Measurements from ENCODE around the gene CDSN. TPM values are rescaled to one million over a fixed set of nuclear protein-coding genes. Genes with fewer than 3 reads are reported as not detected.

Gene CDSN
- total and polyA plus RNA-seq, 2 donors (not counting 1 experiment from before 2014, with no cell fraction given) = not detected

DNA sequence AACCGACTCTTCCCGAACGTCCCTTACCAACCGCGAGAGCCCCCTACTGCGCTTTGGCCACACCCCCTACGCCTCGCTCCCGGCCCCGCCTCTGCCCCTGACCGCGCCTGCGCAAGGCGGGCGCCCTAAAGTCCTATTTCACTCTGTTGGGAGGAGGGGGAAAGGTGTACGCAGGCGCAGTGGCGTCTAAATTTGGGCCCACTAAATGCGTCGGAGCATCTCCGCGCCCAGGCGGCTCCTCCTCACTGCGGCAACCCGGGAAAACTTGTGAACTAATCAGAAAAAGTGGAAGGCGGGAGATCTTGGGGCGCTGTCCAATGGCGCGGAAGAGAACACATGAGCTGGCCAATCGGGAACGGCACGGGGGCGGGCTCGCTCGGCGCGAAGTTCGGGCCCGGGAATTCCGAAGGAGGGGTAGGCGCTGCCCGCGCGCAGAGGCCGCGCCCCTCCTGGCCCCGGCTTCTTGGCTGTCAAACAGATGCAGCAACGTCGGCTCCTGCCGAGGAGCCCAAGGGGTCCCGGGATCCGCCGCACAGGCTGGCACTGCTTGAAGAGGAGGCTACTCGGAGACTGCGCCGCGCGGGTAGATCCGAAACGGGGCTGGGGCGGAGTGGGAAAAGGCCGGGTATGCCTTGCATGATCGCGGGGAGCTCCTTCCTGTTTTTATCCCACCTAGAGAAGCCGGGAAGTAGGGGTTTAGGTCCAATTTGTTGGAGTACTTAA lies 38.1 kb upstream of the CDSN start, which contains the start of gene TCF19:
TSS of gene TCF19 (plus strand) at position 450 of the 723 bp plus-strand sequence. CDS start 881 bp downstream, outside the sequence.
- no peak for TF ChIP-seq EZH2 (IDR thresholded peaks at IDR 0.05; ENCODE audit: borderline replicate concordance, insufficient read depth, low read depth, low read length, poor library complexity, severe bottlenecking)
- TF ChIP-seq, protein P1, sequence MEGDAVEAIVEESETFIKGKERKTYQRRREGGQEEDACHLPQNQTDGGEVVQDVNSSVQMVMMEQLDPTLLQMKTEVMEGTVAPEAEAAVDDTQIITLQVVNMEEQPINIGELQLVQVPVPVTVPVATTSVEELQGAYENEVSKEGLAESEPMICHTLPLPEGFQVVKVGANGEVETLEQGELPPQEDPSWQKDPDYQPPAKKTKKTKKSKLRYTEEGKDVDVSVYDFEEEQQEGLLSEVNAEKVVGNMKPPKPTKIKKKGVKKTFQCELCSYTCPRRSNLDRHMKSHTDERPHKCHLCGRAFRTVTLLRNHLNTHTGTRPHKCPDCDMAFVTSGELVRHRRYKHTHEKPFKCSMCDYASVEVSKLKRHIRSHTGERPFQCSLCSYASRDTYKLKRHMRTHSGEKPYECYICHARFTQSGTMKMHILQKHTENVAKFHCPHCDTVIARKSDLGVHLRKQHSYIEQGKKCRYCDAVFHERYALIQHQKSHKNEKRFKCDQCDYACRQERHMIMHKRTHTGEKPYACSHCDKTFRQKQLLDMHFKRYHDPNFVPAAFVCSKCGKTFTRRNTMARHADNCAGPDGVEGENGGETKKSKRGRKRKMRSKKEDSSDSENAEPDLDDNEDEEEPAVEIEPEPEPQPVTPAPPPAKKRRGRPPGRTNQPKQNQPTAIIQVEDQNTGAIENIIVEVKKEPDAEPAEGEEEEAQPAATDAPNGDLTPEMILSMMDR (IDR thresholded peaks at IDR 0.05) = no peak
- ChIA-PET CTCF (interaction anchor here (1.1 to 2.9 kb wide), 8 partner anchors 13 to 241 kb away, joined by 3 to 10 read pairs (median 4); no protein-coding TSS in a partner anchor), POLR2A (interaction anchor here (0.6 to 1.8 kb wide), 7 partner anchors 13 to 739 kb away, joined by 3 to 5 read pairs (median 3); partner anchors contain the start of gene EHMT2)
- peak within 1 kb of the TSS; percentile 86 for H3K4me2 ChIP-seq (replicated peaks; ENCODE audit: low read depth, low read length, poor library complexity, severe bottlenecking)
- under 1% methylated on average over 50 of the region's 65 CpGs for WGBS (ENCODE audit: insufficient coverage)
- Mint-ChIP-seq H3K27ac (peak within 1 kb of the TSS; percentile 73), H3K4me1 (peaks cover 32% of the 10 kb centered on the region), H3K27me3 (no peaks in the 10 kb centered on the region), H3K4me3 (peak within 1 kb of the TSS; percentile 87), H3K9me3 (ENCODE audit: insufficient read depth) (no peaks in the 10 kb centered on the region)
- peaks cover 0 to 6% of the 10 kb centered on the region in 2 experiments for H3K36me3 ChIP-seq (replicated peaks in 1 of 2; ENCODE audit: control extremely low read depth in 1 of 2, control insufficient read depth in 1 of 2, extremely low read depth in 1 of 2, insufficient read depth in 2 of 2, low read length in 1 of 2)
- H3K9me3 ChIP-seq (ENCODE audit: control extremely low read depth in 1 of 3, control insufficient read depth in 2 of 3, insufficient read depth in 1 of 3, low read length in 2 of 3) = no peaks in the 10 kb centered on the region
- intact Hi-C loops (cut with micrococcal nuclease) = loop anchor here (1.0 to 10.0 kb wide), 8 partner anchors 21 to 542 kb away; partner anchors contain the start of genes HLA-B, HLA-C, MRPS18B and PPP1R10
- H3K27ac ChIP-seq (ENCODE audit: low read length in 2 of 2) = peak within 1 kb of the TSS; percentile 53 to 77
- DNase-seq (peak; percentile 99), ATAC-seq (ENCODE audit: low read depth) (peak; percentile 91)
- peak within 1 kb of the TSS; percentile 1 to 90 (median 88) for H3K4me3 ChIP-seq (ENCODE audit: control extremely low read depth in 1 of 5, extremely low read depth in 1 of 5, insufficient read depth in 1 of 5, low read depth in 2 of 5, low read length in 4 of 5)
- no peaks in the 10 kb centered on the region for H4K20me1 ChIP-seq (ENCODE audit: control insufficient read depth, insufficient read depth, low read length, poor library complexity, severe bottlenecking)
- H3K4me1 ChIP-seq (ENCODE audit: control insufficient read depth in 2 of 2, insufficient read depth in 2 of 2, low read length in 2 of 2) = peaks cover 13 to 22% of the 10 kb centered on the region in 2 donors
- H3K9ac ChIP-seq (ENCODE audit: low read length) = peak within 1 kb of the TSS; percentile 78
- peaks cover 5% of the 10 kb centered on the region for H3K79me2 ChIP-seq (ENCODE audit: control insufficient read depth, insufficient read depth, low read length)
- peak within 1 kb of the TSS; percentile 95 for H2AFZ ChIP-seq (ENCODE audit: insufficient read depth, low read depth, low read length, poor library complexity, severe bottlenecking)
- H3K27me3 ChIP-seq (replicated peaks in 1 of 4; ENCODE audit: control extremely low read depth in 1 of 4, control insufficient read depth in 3 of 4, insufficient read depth in 4 of 4, low read length in 3 of 4) = no peaks in the 10 kb centered on the region
